Subcutaneous abdominal adipose tissue (tissue), 5 donors: ENCODE results near the gene NMUR2.

Experiments
- H3K27ac ChIP-seq: one replicate; pipeline ENCODE4 v1.7.0; 2013; ENCODE audit warnings: low read depth, mild to moderate bottlenecking, inconsistent platforms, low read length, moderate library complexity
- H3K27me3 ChIP-seq, 5 donors: one replicate each; pipeline ENCODE4 v1.7.0; 2013; ENCODE audit warnings: low read length in 5 of 5, inconsistent platforms in 1 of 5; ENCODE audit not compliant: control insufficient read depth in 5 of 5, insufficient read depth in 4 of 5
- H3K36me3 ChIP-seq, 5 donors: one replicate each; pipeline ENCODE4 v1.7.0; 2013; ENCODE audit warnings: low read length in 5 of 5; ENCODE audit not compliant: control insufficient read depth in 5 of 5, insufficient read depth in 5 of 5
- H3K4me1 ChIP-seq, 5 donors: one replicate each; pipeline ENCODE4 v1.7.0; 2013; ENCODE audit warnings: low read length in 5 of 5, mild to moderate bottlenecking in 3 of 5, moderate library complexity in 1 of 5; ENCODE audit not compliant: control insufficient read depth in 5 of 5, insufficient read depth in 5 of 5
- H3K4me3 ChIP-seq, 5 donors: one replicate each; pipeline ENCODE4 v1.7.0; 2013; ENCODE audit warnings: low read length in 5 of 5, low read depth in 1 of 5
- H3K9ac ChIP-seq, 5 donors: one replicate each; pipeline ENCODE4 v1.7.0; 2013; ENCODE audit warnings: low read length in 5 of 5, mild to moderate bottlenecking in 4 of 5, moderate library complexity in 3 of 5
- H3K9me3 ChIP-seq, 5 donors: one replicate each; pipeline ENCODE4 v1.7.0; 2013; ENCODE audit warnings: low read length in 5 of 5; ENCODE audit not compliant: control insufficient read depth in 5 of 5
- donor health status: healthy.
- donor health status: healthy.
- donor health status: healthy.
- donor health status: healthy.
- donor health status: healthy.

Gene NMUR2

GRCh38 chr5:152353001-152353400 is 52.1 kb downstream of the NMUR2 start:
- H3K4me3 ChIP-seq = no peak overlapping the region
- no peaks in the 10 kb centered on the region for H3K36me3 ChIP-seq
- H3K4me1 ChIP-seq = peaks cover 0 to 17% (median 7%) of the 10 kb centered on the region in 5 donors
- no peaks in the 10 kb centered on the region for H3K27me3 ChIP-seq
- H3K27ac ChIP-seq = no peak overlapping the region
- no peaks in the 10 kb centered on the region for H3K9me3 ChIP-seq
- no peak overlapping the region for H3K9ac ChIP-seq

- no peaks in the 10 kb centered on the region for H3K27me3 ChIP-seq
- H3K4me1 ChIP-seq = peaks cover 0 to 17% (median 7%) of the 10 kb centered on the region in 5 donors
- H3K27ac ChIP-seq = no peak overlapping the region
- H3K4me3 ChIP-seq = no peak overlapping the region
- H3K9ac ChIP-seq = no peak overlapping the region
- no peaks in the 10 kb centered on the region for H3K36me3 ChIP-seq
- no peaks in the 10 kb centered on the region for H3K9me3 ChIP-seq
Observed at GRCh38 chr5:152349683-152350526, 55.2 kb downstream of the NMUR2 start.
